A172 (cell line): ENCODE measurements around the gene EXTL1. TPM values are rescaled to one million over a fixed set of nuclear protein-coding genes. Genes with fewer than 3 reads are reported as not detected.
A peak's percentile ranks its signal among the peaks of the same experiment; 100 is the strongest.
"Not testable (repeated sequence)": the region's sequence is repeated elsewhere in the genome, so short reads cannot be mapped to it uniquely, and the experiment has no call there.

Source experiments
- DNase-seq: peaks from one replicate; pipeline ENCODE4 v3.0.0-alpha.2; 2015; ENCODE audit warnings: low spot score
- total RNA-seq: library from RNA; depleted of rRNA; stranded (reverse); fragments of >200 nt; shearing (Covaris generic); gene quantifications from 2 replicates; pipeline ENCODE4 v1.2.3, GENCODE V29; 2014; rRNA removed

EXTL1 gene
- 0.17 TPM in 1 of 2 replicates, not detected in the other for total RNA-seq

GRCh38 chr1:26021647-26022403, at the start of gene EXTL1:
TSS of gene EXTL1 (plus strand) at chr1:26021775. CDS start at chr1:26022647, 872 bp downstream.
- DNase-seq: no peak

- DNase-seq: no peak
Observed at GRCh38 chr1:25971811-25972180, 49.8 kb upstream of the EXTL1 start.

GRCh38 chr1:25973610-25974321, 47.8 kb upstream of the EXTL1 start:
- DNase-seq: peak; percentile 18

- DNase-seq: no peak
Observed at GRCh38 chr1:25977801-25978200, 43.8 kb upstream of the EXTL1 start.

- DNase-seq: no peak
Observed at GRCh38 chr1:25978403-25978802, 43.2 kb upstream of the EXTL1 start.

- no peak for DNase-seq
Observed at GRCh38 chr1:25979210-25979609, 42.4 kb upstream of the EXTL1 start.

- no peak for DNase-seq
Observed at GRCh38 chr1:25985171-25985570, 36.4 kb upstream of the EXTL1 start.

GRCh38 chr1:25985670-25986069, 35.9 kb upstream of the EXTL1 start:
- no peak for DNase-seq

GRCh38 chr1:25986773-25987172, 34.8 kb upstream of the EXTL1 start:
- not testable (repeated sequence) for DNase-seq

GRCh38 chr1:25987951-25988350, 33.6 kb upstream of the EXTL1 start:
- no peak for DNase-seq

- DNase-seq: no peak
Observed at GRCh38 chr1:25989440-25990234, 31.9 kb upstream of the EXTL1 start.

GRCh38 chr1:25990251-25990650, 31.3 kb upstream of the EXTL1 start:
- no peak for DNase-seq

- DNase-seq: no peak
Observed at GRCh38 chr1:25990702-25991395, 30.7 kb upstream of the EXTL1 start.

GRCh38 chr1:25991937-25992688, 29.5 kb upstream of the EXTL1 start:
- peak; percentile 31 for DNase-seq

GRCh38 chr1:25992689-25993171, 28.8 kb upstream of the EXTL1 start:
- no peak for DNase-seq

GRCh38 chr1:25993197-25993951, 28.2 kb upstream of the EXTL1 start:
- no peak for DNase-seq

- no peak for DNase-seq
Observed at GRCh38 chr1:25994402-25995150, 27.0 kb upstream of the EXTL1 start.

- DNase-seq: no peak
Observed at GRCh38 chr1:25996966-25997827, 24.4 kb upstream of the EXTL1 start.
